ENCODE results near the gene RGS5.

Gene RGS5

DNA sequence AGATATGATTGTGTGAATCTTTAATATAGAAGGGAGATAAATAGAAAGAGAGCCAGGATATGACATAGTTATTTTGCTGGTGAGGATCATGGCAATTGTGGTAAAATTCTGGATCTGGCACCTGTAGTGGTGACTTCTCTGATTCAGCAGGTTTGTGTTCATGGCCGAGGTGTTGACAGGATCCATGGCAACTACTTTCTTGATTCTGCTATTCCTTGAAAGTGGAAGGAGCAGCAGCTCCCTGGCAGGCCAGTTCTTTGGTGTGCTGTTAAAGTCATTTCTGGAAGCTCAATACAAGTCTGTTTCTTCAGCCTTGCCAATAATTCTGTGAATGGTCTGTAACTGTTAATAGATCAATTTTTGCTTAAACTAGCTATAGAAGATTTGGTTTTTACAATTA, 100.1 kb downstream of the RGS5 start:
- H3K36me3 Mint-ChIP-seq = no peaks in the 10 kb centered on the region
- no peak overlapping the region for H3K27ac Mint-ChIP-seq
- H3K4me3 Mint-ChIP-seq = no peak overlapping the region
- no peaks in the 10 kb centered on the region for H3K9me3 Mint-ChIP-seq
- no peak for DNase-seq
- CTCF ChIA-PET = no interaction called here
- no peaks in the 10 kb centered on the region for H3K27me3 Mint-ChIP-seq
- no peaks in the 10 kb centered on the region for H3K4me1 Mint-ChIP-seq

DNA sequence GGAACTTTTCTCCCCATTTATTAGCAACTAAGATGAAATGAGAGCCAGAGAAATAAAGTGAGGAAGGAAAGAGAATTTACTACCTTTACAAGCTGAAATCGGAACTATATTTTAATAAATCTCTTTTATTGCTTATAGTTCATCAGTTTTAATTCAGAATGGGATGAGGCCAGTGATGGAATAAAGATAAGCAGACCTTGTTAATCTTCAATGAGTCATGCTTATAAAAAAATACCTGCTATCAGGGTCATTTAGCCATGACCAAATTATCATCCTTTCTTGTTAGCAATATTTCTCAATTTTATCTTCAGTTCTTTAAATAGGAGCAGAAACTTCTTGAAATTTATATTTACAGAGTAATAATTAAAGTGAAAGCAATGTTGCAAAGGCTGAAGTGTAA, 107.5 kb downstream of the RGS5 start:
- Mint-ChIP-seq H3K4me3 (no peak overlapping the region), H3K4me1 (no peaks in the 10 kb centered on the region), H3K27ac (no peak overlapping the region), H3K9me3 (no peaks in the 10 kb centered on the region), H3K36me3 (no peaks in the 10 kb centered on the region), H3K27me3 (peaks cover 4% of the 10 kb centered on the region)
- CTCF ChIA-PET = no interaction called here
- no peak for DNase-seq

DNA sequence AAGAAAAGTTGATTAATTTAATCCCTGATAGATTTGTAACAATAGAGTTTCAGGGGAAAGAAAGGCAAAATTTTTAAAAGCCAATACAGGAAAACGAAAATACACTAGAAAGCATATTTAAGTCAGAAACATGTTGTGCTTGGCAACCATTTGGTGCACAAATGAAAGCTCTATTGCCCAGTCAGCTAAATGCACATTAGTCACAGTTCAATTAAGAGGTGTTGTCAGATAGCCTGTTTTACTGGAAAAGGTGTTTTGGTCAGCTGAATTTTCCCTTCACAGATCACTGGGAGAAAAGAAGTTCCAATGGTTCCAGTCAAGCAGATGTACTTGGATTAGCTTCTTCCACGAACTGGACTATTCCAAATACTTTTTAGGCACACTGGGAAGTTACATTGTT, 108.1 kb downstream of the RGS5 start:
- no peak for DNase-seq
- H3K27ac Mint-ChIP-seq = no peak overlapping the region
- H3K4me1 Mint-ChIP-seq = no peaks in the 10 kb centered on the region
- H3K36me3 Mint-ChIP-seq = no peaks in the 10 kb centered on the region
- H3K9me3 Mint-ChIP-seq = no peaks in the 10 kb centered on the region
- peaks cover 4% of the 10 kb centered on the region for H3K27me3 Mint-ChIP-seq
- no peak overlapping the region for H3K4me3 Mint-ChIP-seq
- CTCF ChIA-PET = no interaction called here

DNA sequence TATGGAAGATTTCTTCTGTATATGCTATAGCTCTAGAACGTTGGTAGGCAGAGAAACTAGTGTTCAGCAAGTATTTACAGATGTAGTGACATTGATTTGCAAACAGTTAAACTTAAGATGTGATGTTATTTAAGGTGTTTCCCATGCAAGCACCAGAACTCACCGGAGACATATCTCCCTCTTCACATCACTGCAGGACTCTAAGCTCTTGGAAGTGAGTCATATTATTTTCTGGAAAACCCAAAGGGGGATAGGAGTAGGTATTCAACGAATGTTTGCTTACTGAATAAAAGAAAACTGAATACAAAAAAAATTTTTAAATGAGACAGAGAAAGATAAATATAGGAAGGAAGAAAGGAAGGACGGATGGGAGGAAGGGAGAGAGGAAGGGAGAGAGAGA, 108.5 kb downstream of the RGS5 start:
- CTCF ChIA-PET = no interaction called here
- H3K4me1 Mint-ChIP-seq = no peaks in the 10 kb centered on the region
- no peak overlapping the region for H3K4me3 Mint-ChIP-seq
- no peak for DNase-seq
- H3K27me3 Mint-ChIP-seq = peaks cover 4% of the 10 kb centered on the region
- H3K27ac Mint-ChIP-seq = no peak overlapping the region
- H3K9me3 Mint-ChIP-seq = no peaks in the 10 kb centered on the region
- no peaks in the 10 kb centered on the region for H3K36me3 Mint-ChIP-seq

DNA sequence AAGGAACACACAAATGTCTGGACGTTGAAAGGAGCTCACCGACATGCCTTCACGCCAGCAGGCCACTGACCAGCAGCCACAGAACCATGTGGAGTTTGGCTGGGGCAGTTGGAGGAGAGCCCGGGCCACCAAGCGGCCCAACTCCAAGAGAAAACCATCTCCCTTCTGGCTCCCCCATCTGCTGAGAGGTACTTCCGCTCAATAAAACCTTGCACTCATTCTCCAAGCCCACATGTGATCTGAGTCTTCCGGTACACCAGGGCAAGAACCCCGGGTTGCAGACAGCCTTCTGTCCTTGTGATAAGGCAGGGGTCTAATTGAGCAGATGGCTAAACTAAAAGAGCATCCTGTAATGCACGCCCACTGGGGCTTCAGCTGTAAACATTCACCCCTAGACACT, 109.1 kb downstream of the RGS5 start:
- no peak for DNase-seq
- no peaks in the 10 kb centered on the region for H3K9me3 Mint-ChIP-seq
- H3K36me3 Mint-ChIP-seq = no peaks in the 10 kb centered on the region
- CTCF ChIA-PET = no interaction called here
- H3K27ac Mint-ChIP-seq = no peak overlapping the region
- H3K27me3 Mint-ChIP-seq = peaks cover 4% of the 10 kb centered on the region
- H3K4me3 Mint-ChIP-seq = no peak overlapping the region
- no peaks in the 10 kb centered on the region for H3K4me1 Mint-ChIP-seq

DNA sequence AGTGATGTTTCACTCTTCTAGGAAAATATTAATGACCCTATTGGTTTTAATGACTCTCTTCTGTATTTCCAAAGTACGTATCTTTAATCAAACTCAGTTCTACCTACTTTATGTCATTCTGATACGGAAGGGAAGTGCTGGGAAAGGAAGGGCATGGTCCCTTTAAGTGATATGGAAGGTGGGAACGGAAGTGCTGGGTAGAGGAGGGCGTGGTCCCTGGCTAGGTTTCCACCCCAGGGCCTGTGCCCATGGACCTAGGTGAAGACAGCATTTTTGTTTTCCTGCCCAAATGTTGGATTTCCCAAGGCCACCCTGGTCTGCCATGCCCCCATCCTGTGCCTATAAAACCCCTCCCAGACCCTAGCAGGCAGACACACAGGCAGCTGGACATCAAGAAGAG, 109.5 kb downstream of the RGS5 start:
- Mint-ChIP-seq H3K27me3 (peaks cover 4% of the 10 kb centered on the region), H3K27ac (no peak overlapping the region), H3K4me1 (no peaks in the 10 kb centered on the region), H3K36me3 (no peaks in the 10 kb centered on the region), H3K4me3 (no peak overlapping the region), H3K9me3 (no peaks in the 10 kb centered on the region)
- DNase-seq = no peak
- CTCF ChIA-PET = no interaction called here

Data from activated naive CD4-positive, alpha-beta T cell treated with anti-CD3 and anti-CD28 coated beads, Interleukin-2, amount 10 ng/mL, durations not matched to agents 7 days and 5 days (primary cell).